ENCODE results near the gene TNFSF13B. TPM values are rescaled to one million over a fixed set of nuclear protein-coding genes. Genes with fewer than 3 reads are reported as not detected.
"Not testable (repeated sequence)": the region's sequence is repeated elsewhere in the genome, so short reads cannot be mapped to it uniquely, and the experiment has no call there.

The TNFSF13B gene
- total RNA-seq, 1 donor from 2014 or later, result 0.12 TPM

DNA sequence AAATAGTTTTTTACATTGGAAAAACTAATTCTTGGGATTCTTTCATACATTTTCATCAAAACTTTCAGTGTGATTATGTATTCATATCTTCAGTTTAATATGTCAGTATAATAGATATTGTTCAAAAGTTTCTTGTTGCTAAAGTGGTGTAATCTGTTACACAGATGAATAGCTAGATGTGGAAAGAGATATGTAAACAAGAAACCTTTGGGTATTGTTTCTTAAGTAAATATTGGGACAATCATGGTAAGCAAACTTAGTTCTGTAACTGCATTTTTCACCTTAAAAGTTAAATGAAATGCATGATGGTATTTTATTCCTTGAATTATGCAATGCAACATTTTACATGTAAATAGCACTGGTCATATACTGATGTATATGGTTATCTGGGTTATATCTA, 39.1 kb upstream of the TNFSF13B start:
- H3K4me3 ChIP-seq (ENCODE audit: low read depth, low read length), result no peak overlapping the region
- DNase-seq (ENCODE audit: low read depth), result no peak

DNA sequence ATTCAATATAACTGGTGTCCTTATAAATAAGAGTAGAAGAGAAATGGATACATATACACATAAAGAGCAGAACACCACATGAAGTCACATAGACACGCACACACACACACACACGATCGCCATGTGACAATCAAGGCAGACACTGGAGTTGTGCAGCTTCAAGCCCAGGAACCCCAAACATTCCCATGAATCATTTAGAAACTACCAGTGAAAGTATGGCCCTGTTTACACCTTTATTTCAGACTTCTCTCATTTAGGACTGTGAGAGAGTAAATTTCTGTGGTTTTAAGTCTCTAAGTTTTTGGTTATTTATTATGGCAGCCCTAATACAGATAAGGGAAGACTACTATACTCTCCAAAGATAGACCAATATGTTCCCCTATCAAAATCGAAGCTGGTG, 20.4 kb upstream of the TNFSF13B start:
- H3K4me3 ChIP-seq (ENCODE audit: low read depth, low read length), result no peak overlapping the region
- TF ChIP-seq, protein P1, sequence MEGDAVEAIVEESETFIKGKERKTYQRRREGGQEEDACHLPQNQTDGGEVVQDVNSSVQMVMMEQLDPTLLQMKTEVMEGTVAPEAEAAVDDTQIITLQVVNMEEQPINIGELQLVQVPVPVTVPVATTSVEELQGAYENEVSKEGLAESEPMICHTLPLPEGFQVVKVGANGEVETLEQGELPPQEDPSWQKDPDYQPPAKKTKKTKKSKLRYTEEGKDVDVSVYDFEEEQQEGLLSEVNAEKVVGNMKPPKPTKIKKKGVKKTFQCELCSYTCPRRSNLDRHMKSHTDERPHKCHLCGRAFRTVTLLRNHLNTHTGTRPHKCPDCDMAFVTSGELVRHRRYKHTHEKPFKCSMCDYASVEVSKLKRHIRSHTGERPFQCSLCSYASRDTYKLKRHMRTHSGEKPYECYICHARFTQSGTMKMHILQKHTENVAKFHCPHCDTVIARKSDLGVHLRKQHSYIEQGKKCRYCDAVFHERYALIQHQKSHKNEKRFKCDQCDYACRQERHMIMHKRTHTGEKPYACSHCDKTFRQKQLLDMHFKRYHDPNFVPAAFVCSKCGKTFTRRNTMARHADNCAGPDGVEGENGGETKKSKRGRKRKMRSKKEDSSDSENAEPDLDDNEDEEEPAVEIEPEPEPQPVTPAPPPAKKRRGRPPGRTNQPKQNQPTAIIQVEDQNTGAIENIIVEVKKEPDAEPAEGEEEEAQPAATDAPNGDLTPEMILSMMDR (conservative IDR thresholded peaks at IDR 0.05; ENCODE audit: low read depth, low read length), result no peak
- DNase-seq (ENCODE audit: low read depth), result no peak

More for the DNA sequence above, 39.1 kb upstream of the TNFSF13B start:
- TF ChIP-seq, protein P1 (conservative IDR thresholded peaks at IDR 0.05; ENCODE audit: low read depth, low read length), result no peak

DNA sequence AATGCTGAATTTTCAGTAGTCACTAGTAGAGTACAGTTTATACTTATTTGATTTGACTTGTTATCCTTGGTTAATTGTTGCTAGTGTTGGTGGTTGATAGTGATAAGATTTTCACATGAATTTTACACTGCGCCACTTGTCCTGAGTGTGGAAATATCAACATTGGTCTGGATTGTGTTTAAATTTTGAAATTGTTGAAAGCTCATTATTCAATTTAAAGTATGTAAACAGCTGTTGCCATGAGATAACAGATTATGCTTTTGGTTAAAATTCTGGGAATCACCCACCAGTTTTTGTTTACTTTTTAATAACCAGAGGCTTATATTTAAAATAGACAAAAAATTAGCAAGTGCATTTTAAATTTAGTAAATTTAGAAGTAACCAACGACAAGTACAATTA, 12.3 kb upstream of the TNFSF13B start:
- H3K4me3 ChIP-seq (ENCODE audit: low read depth, low read length), result no peak overlapping the region
- no peak for DNase-seq (ENCODE audit: low read depth)
- TF ChIP-seq, protein P1 (conservative IDR thresholded peaks at IDR 0.05; ENCODE audit: low read depth, low read length), result no peak

DNA sequence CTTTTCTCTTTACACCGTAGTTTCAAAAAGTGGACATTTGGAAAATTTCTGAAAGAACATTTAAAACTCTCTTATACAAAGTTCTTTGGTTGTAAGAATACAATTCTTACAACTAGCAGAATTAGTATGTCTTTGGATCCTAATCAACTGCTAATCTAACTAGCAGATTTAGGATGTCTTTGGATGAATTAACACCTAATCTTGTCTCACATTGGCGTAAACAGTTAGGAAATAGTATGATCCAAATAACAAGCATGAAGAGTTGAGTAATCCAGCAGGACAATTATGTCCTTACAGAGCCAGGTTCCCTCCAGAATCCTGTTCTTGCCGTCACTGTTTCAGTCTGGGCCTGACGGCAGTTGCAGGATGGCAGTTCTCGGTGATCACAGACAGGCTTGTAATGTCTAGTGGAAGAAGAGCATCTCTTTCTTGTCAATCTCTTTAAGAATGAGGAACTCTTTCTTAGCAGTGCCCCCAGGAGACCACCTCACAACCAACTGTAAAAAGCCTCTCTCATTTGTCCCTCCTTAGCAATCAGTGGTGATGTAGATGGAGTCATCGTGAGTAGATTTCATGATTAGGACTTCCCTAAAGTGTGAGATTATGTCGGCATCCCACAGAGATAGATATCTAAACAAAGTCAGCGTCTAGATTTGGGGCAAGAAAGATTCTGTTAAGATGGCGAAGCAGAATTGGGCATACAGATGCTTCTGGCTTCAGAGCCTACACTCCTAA, 5.7 kb upstream of the TNFSF13B start:
- no peak for DNase-seq (ENCODE audit: low read depth)
- TF ChIP-seq, protein P1 (conservative IDR thresholded peaks at IDR 0.05; ENCODE audit: low read depth, low read length), result no peak
- no peak overlapping the region for H3K4me3 ChIP-seq (ENCODE audit: low read depth, low read length)

DNA sequence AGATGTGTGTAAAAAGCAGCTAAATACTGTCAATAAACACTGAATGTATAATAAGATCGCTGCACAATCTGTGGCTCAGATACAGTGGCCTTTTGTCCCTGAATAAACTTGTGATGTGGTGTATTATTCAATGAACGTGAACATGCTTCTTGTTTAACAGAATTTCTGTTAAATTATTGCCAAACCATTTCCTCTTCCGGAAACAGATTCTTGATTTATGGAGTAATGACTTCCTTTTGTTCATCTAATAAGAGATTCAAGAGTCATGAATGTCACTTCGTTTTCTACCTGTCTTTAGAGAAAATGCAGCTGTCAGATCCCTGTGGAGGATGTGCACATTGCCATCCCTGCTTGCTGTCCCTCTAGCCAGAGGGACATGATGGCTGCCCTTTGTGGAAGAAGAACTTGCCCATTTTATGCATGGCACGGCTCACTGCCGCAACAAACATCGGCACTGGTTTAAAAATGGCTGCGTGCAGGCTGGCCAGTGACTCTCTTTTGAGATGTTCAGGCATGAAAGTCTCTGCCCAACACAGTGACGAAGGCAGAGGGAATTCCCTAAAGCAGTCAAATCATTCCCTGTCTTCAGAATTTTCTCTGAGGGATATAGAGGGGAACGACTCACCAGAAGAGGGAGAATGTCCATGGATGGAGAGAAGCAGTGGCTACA, 3.1 kb upstream of the TNFSF13B start:
- no peak for DNase-seq (ENCODE audit: low read depth)
- no peak overlapping the region for H3K4me3 ChIP-seq (ENCODE audit: low read depth, low read length)
- TF ChIP-seq, protein P1 (conservative IDR thresholded peaks at IDR 0.05; ENCODE audit: low read depth, low read length), result no peak

DNA sequence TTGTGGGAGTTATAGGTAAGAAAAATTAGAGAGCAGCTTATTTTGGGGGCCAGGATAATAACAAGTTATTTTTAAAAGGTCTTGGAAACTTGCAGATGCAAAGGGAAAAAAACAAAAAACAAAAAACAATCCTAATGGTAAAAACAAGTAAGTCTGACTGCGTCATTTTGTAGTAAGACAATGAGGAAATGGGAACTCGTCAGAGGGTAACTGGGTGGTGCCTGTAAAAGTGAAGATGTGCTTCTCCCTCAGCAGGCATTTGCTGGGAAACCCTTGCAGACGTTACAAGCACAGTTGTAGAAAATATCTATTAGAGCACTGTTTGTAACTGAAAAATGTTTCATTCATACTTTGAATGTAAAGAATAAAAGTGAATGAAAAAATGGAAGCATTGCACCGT, 2.2 kb upstream of the TNFSF13B start:
- H3K4me3 ChIP-seq (ENCODE audit: low read depth, low read length), result no peak overlapping the region
- DNase-seq (ENCODE audit: low read depth), result no peak
- TF ChIP-seq, protein P1 (conservative IDR thresholded peaks at IDR 0.05; ENCODE audit: low read depth, low read length), result no peak

DNA sequence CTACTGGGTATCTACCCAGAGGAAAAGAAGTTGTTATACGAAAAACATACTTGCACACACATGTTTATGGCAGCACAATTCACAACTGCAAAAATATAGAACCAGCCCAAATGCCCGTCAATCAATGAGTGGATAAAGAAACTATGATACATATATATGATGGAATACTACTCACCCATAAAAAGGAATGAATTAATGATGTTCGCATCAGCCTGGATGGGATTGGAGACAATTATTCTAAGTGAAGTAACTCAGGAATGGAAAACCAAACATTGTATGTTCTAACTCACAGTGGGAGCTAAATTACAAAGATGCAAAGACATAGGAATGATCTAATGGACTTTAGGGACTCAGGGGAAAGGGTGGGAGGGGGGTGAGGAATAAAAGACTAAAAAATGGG, 1.7 kb upstream of the TNFSF13B start:
- DNase-seq (ENCODE audit: low read depth); H3K4me3 ChIP-seq (ENCODE audit: low read depth, low read length): not testable (repeated sequence)

All from epithelial cell of proximal tubule (primary cell).